ENCODE data around the gene NACA.

NACA gene

GRCh38 chr12:56688129-56688845, 36.8 kb downstream of the NACA start, which contains the start of gene PTGES3:
Gene PTGES3 (minus strand): TSS chr12:56688284. CDS start chr12:56687999, 285 bp downstream.
- DNase-seq (ENCODE audit: low read depth in 1 of 2, low spot score in 1 of 2) = peak; percentile 96 to 97

- peak; percentile 41 to 47 for DNase-seq (ENCODE audit: low read depth in 1 of 2, low spot score in 1 of 2)
These were observed 37.6 kb downstream of the NACA start for GRCh38 chr12:56687223-56688128.

- DNase-seq (ENCODE audit: low read depth in 1 of 2, low spot score in 1 of 2) = no peak
These were observed 40.2 kb downstream of the NACA start for GRCh38 chr12:56684745-56685359.

GRCh38 chr12:56682323-56682722, 42.8 kb downstream of the NACA start:
- DNase-seq (ENCODE audit: low read depth in 1 of 2, low spot score in 1 of 2) = no peak

GRCh38 chr12:56679883-56680575, 45.1 kb downstream of the NACA start:
- DNase-seq (ENCODE audit: low read depth in 1 of 2, low spot score in 1 of 2) = no peak

- DNase-seq (ENCODE audit: low read depth in 1 of 2, low spot score in 1 of 2) = no peak
These were observed 46.2 kb downstream of the NACA start for GRCh38 chr12:56678852-56679251.

- DNase-seq (ENCODE audit: low read depth in 1 of 2, low spot score in 1 of 2) = no peak
These were observed 47.4 kb downstream of the NACA start for GRCh38 chr12:56677680-56678079.

GRCh38 chr12:56676851-56677580, 48.1 kb downstream of the NACA start:
- no peak for DNase-seq (ENCODE audit: low read depth in 1 of 2, low spot score in 1 of 2)

GRCh38 chr12:56671608-56672007, 53.5 kb downstream of the NACA start:
- DNase-seq (ENCODE audit: low read depth in 1 of 2, low spot score in 1 of 2) = no peak

- no peak for DNase-seq (ENCODE audit: low read depth in 1 of 2, low spot score in 1 of 2)
These were observed 54.3 kb downstream of the NACA start for GRCh38 chr12:56670836-56671235.

- DNase-seq (ENCODE audit: low read depth in 1 of 2, low spot score in 1 of 2) = no peak
These were observed 57.0 kb downstream of the NACA start for GRCh38 chr12:56668197-56668457.
